DOHH2 (cell line): Measurements from ENCODE around the gene S100A4.

Experiments used
- H3F3A ChIP-seq: fragments of 200-600 bp; sonication (generic), shearing (Covaris generic); 2 replicates; pipeline ENCODE4 v1.6.0; 2016; ENCODE audit warnings: antibody characterized with exemption, mild to moderate bottlenecking; ENCODE audit not compliant: control insufficient read depth, insufficient read depth
- H3K27ac ChIP-seq: fragments of 200-600 bp; sonication (generic); 2 replicates; pipeline ENCODE4 v1.5.1; 2014; ENCODE audit warnings: low read depth, mild to moderate bottlenecking, low read length, moderate library complexity
- H3K27me3 ChIP-seq: fragments of 200-600 bp; sonication (generic); 2 replicates; pipeline ENCODE4 v1.6.1; 2014; ENCODE audit warnings: mild to moderate bottlenecking, low read length, mixed read lengths; ENCODE audit not compliant: control insufficient read depth
- H3K36me3 ChIP-seq: fragments of 200-600 bp; sonication (generic); 2 replicates; pipeline ENCODE4 v1.6.1; 2014; ENCODE audit warnings: mild to moderate bottlenecking, low read length, moderate library complexity, mixed read lengths; ENCODE audit not compliant: control insufficient read depth
- H3K4me1 ChIP-seq: fragments of 200-600 bp; sonication (generic); 2 replicates; pipeline ENCODE4 v1.6.1; 2014; ENCODE audit warnings: mild to moderate bottlenecking, low read length, mixed read lengths; ENCODE audit not compliant: control insufficient read depth
- H3K4me2 ChIP-seq: fragments of 200-600 bp; sonication (generic); 2 replicates; pipeline ENCODE4 v1.6.0; 2014; ENCODE audit warnings: mild to moderate bottlenecking, low read length, moderate library complexity
- H3K4me3 ChIP-seq: fragments of 200-600 bp; sonication (generic); 2 replicates; pipeline ENCODE4 v1.5.1; 2014; ENCODE audit warnings: mild to moderate bottlenecking, low read length, mixed read lengths
- H3K79me2 ChIP-seq: fragments of 200-600 bp; sonication (generic); 2 replicates; pipeline ENCODE4 v1.6.1; 2014; ENCODE audit warnings: mild to moderate bottlenecking, low read length, mixed read lengths; ENCODE audit not compliant: control insufficient read depth
- H3K9me2 ChIP-seq: fragments of 200-600 bp; sonication (generic); replicated peaks from 2 replicates; pipeline ENCODE4 v1.6.1; 2014; ENCODE audit warnings: mild to moderate bottlenecking, low read length, mixed read lengths; ENCODE audit not compliant: control insufficient read depth
- H3K9me3 ChIP-seq: fragments of 200-600 bp; sonication (generic); 2 replicates; pipeline ENCODE4 v1.6.1; 2014; ENCODE audit warnings: antibody characterized with exemption, low read length, mixed read lengths; ENCODE audit not compliant: control insufficient read depth, insufficient read depth
- H4K20me1 ChIP-seq: fragments of 200-600 bp; sonication (generic); 2 replicates; pipeline ENCODE4 v1.6.0; 2014; ENCODE audit warnings: low read depth, mild to moderate bottlenecking, antibody characterized with exemption, low read length, moderate library complexity; ENCODE audit not compliant: control insufficient read depth, insufficient read depth
- CTCF ChIP-seq: fragments of 200-600 bp; sonication (generic); IDR thresholded peaks from one replicate; pipeline ENCODE4 v1.5.1; 2014; ENCODE audit warnings: antibody characterized with exemption, mild to moderate bottlenecking, low read depth, low read length; ENCODE audit not compliant: poor library complexity, severe bottlenecking
- EZH2phosphoT487 ChIP-seq: fragments of 200-600 bp; sonication (generic); IDR thresholded peaks from 2 replicates; pipeline ENCODE4 v1.6.1; 2017; ENCODE audit warnings: borderline replicate concordance, mild to moderate bottlenecking, antibody characterized with exemption, low read length, moderate library complexity, mixed read lengths

Gene S100A4

GRCh38 chr1:153573351-153573750, 27.7 kb upstream of the S100A4 start:
- Histone ChIP-seq H3K27me3 (peaks cover 14% of the 10 kb centered on the region), H3K4me2 (no peak overlapping the region), H3K79me2 (no peaks in the 10 kb centered on the region), H3K36me3 (no peaks in the 10 kb centered on the region), H4K20me1 (no peaks in the 10 kb centered on the region), H3K9me2 (no peaks in the 10 kb centered on the region), H3K9me3 (no peaks in the 10 kb centered on the region), H3K27ac (no peak overlapping the region), H3K4me1 (no peaks in the 10 kb centered on the region), H3K4me3 (no peak overlapping the region), H3F3A (no peaks in the 10 kb centered on the region)
- TF ChIP-seq CTCF (no peak), EZH2phosphoT487 (no peak)

GRCh38 chr1:153572569-153573015, 27.0 kb upstream of the S100A4 start:
- H3K27ac ChIP-seq = no peak overlapping the region
- no peaks in the 10 kb centered on the region for H3K9me3 ChIP-seq
- H3K4me3 ChIP-seq = no peak overlapping the region
- H4K20me1 ChIP-seq = no peaks in the 10 kb centered on the region
- no peak for TF ChIP-seq EZH2phosphoT487
- TF ChIP-seq CTCF = peak; percentile 60
- H3F3A ChIP-seq = no peaks in the 10 kb centered on the region
- H3K4me1 ChIP-seq = no peaks in the 10 kb centered on the region
- no peaks in the 10 kb centered on the region for H3K79me2 ChIP-seq
- no peak overlapping the region for H3K4me2 ChIP-seq
- H3K27me3 ChIP-seq = peaks cover 7% of the 10 kb centered on the region
- H3K36me3 ChIP-seq = no peaks in the 10 kb centered on the region
- H3K9me2 ChIP-seq = no peaks in the 10 kb centered on the region

- Histone ChIP-seq H3K36me3 (no peaks in the 10 kb centered on the region), H3K4me2 (no peak overlapping the region), H3K27me3 (no peaks in the 10 kb centered on the region; the same call in 1 of the 2 replicates), H3K4me1 (no peaks in the 10 kb centered on the region), H3K27ac (no peak overlapping the region), H4K20me1 (no peaks in the 10 kb centered on the region), H3K4me3 (no peak overlapping the region), H3F3A (no peaks in the 10 kb centered on the region), H3K9me3 (no peaks in the 10 kb centered on the region), H3K9me2 (no peaks in the 10 kb centered on the region), H3K79me2 (no peaks in the 10 kb centered on the region)
- TF ChIP-seq EZH2phosphoT487 (no peak), CTCF (no peak)
Measured at GRCh38 chr1:153571706-153572105, 26.1 kb upstream of the S100A4 start.

GRCh38 chr1:153570874-153571273, 25.3 kb upstream of the S100A4 start:
- H3K27me3 ChIP-seq = no peaks in the 10 kb centered on the region
- H4K20me1 ChIP-seq = no peaks in the 10 kb centered on the region
- no peaks in the 10 kb centered on the region for H3K79me2 ChIP-seq
- no peaks in the 10 kb centered on the region for H3K9me3 ChIP-seq
- H3K4me1 ChIP-seq = peaks cover 2% of the 10 kb centered on the region
- no peak overlapping the region for H3K4me2 ChIP-seq
- no peaks in the 10 kb centered on the region for H3F3A ChIP-seq
- no peaks in the 10 kb centered on the region for H3K9me2 ChIP-seq
- TF ChIP-seq EZH2phosphoT487 (no peak), CTCF (no peak)
- H3K36me3 ChIP-seq = no peaks in the 10 kb centered on the region
- no peak overlapping the region for H3K4me3 ChIP-seq
- no peak overlapping the region for H3K27ac ChIP-seq
